Left ventricle myocardium inferior (tissue), 1 donor: Measurements from ENCODE around the gene PMVK. TPM values are rescaled to one million over a fixed set of nuclear protein-coding genes. Genes with fewer than 3 reads are reported as not detected.

ENCODE experiments used
- DNase-seq: peaks from one replicate; pipeline ENCODE4 v3.0.0-alpha.2; 2020
- H3K27ac ChIP-seq: fragments of 200-600 bp; replicated peaks from 2 replicates; pipeline ENCODE4 v1.8.0; 2021
- H3K27me3 ChIP-seq: fragments of 200-600 bp; 2 replicates; pipeline ENCODE4 v1.8.0; 2021; ENCODE audit warnings: low read depth
- H3K36me3 ChIP-seq: fragments of 200-600 bp; 2 replicates; pipeline ENCODE4 v1.8.0; 2021
- H3K4me1 ChIP-seq: fragments of 200-600 bp; 2 replicates; pipeline ENCODE4 v1.8.0; 2021
- H3K4me3 ChIP-seq: fragments of 200-600 bp; 2 replicates; pipeline ENCODE4 v1.8.0; 2021; ENCODE audit warnings: mild to moderate bottlenecking, moderate library complexity
- H3K9me3 ChIP-seq: fragments of 200-600 bp; replicated peaks from 2 replicates; pipeline ENCODE4 v1.8.0; 2021
- CTCF ChIP-seq: fragments of 200-600 bp; IDR thresholded peaks from 2 replicates; pipeline ENCODE4 v1.8.0; 2021; ENCODE audit warnings: antibody characterized with exemption, mild to moderate bottlenecking, borderline replicate concordance
- intact Hi-C: fragments of 100-400 bp; cut with micrococcal nuclease; formaldehyde crosslinking; loops from one replicate; pipeline ENCODE4 v1.11.0; 2022
- total RNA-seq: library from RNA; stranded (reverse); fragmentation: NEBNext Ultra II Directional; extraction: Animal tissue kit (Norgen Biotek cat#: 25700); gene quantifications from one replicate; pipeline ENCODE4 v1.2.1, GENCODE V29; 2021
- donor health status: DM: no; HTN: yes; CAD: no; lungs with severe emphysema.

Gene PMVK
- total RNA-seq, 1 donor from 2014 or later, result 46.5 TPM

DNA sequence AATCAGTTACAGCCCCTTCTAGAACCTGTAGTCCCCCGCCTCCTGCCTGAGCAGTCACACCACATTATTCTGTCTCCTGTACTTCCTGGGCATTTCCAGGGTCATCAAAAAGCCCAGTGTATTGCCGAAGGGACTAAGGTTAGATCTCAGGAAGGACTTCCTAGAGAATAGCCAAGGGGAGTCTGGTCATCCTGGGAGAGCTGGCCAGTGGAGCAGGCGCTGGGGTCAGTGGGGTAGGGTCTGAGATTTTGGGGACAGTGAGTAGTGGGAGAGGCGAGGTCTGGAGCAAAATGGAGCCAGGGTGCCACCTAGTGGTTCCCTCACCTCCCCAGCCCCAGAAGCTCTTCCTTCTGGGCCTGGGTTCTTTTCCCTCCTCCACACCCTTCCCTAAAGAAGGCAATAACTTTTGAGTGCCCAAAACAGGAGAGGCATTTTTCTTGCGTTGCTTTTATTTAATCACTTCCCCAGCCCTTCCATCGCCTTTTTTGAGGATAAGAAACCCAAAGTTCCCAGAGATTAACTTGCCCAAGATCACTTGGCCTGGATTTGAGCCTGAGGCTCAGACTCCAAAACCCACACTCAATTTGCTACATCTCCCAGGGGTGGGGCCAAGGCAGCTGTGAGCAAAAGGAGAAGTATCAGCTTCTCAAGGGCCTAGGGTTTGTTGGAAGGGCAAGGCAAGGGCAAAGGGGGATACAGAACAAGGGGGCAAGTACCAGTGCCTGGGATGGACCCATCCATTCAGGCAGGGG is 7.3 kb upstream of the PMVK start:
- intact Hi-C loops, result no loop called here
- H3K4me3 ChIP-seq, result no peak overlapping the region
- peaks cover 64% of the 10 kb centered on the region for H3K4me1 ChIP-seq
- peaks cover 34% of the 10 kb centered on the region for H3K36me3 ChIP-seq
- peak; percentile 80 for TF ChIP-seq CTCF
- no peaks in the 10 kb centered on the region for H3K9me3 ChIP-seq
- H3K27me3 ChIP-seq, result no peaks in the 10 kb centered on the region
- H3K27ac ChIP-seq, result peak overlapping the region; percentile 59
- DNase-seq, result no peak

- Histone ChIP-seq H3K27ac (peak overlapping the region; percentile 34), H3K4me1 (peaks cover 82% of the 10 kb centered on the region), H3K9me3 (no peaks in the 10 kb centered on the region), H3K27me3 (no peaks in the 10 kb centered on the region), H3K4me3 (no peak overlapping the region), H3K36me3 (peaks cover 21% of the 10 kb centered on the region)
- no peak for TF ChIP-seq CTCF
- no peak for DNase-seq
- intact Hi-C loops, result no loop called here
Observed at GRCh38 chr1:154941333-154942013, 5.0 kb upstream of the PMVK start.

GRCh38 chr1:154940651-154941194 is 4.2 kb upstream of the PMVK start:
- Histone ChIP-seq H3K4me3 (no peak overlapping the region), H3K36me3 (peaks cover 13% of the 10 kb centered on the region), H3K27ac (no peak overlapping the region), H3K27me3 (no peaks in the 10 kb centered on the region), H3K9me3 (no peaks in the 10 kb centered on the region), H3K4me1 (peaks cover 87% of the 10 kb centered on the region)
- no peak for TF ChIP-seq CTCF
- DNase-seq, result no peak
- intact Hi-C loops, result no loop called here

DNA sequence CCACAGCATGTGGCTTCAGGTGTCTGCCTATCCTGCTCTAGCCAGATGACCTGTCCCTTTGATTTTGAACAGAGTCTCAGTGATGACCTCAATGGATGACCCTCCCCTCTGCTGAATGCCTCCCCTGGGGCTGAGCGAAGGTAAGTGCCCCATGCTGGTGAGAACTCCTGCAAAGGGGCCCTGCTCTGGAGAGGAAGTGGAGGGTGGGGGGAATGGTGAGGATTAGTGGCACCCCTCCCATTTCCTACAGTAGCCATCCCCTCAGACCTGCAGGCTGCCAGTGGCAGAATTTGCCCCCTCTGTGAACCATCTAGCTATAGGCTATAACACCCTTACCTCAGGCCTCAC is 3.7 kb upstream of the PMVK start:
- no peak overlapping the region for H3K4me3 ChIP-seq
- no peak overlapping the region for H3K27ac ChIP-seq
- TF ChIP-seq CTCF, result no peak
- H3K36me3 ChIP-seq, result peaks cover 9% of the 10 kb centered on the region
- H3K27me3 ChIP-seq, result no peaks in the 10 kb centered on the region
- no peaks in the 10 kb centered on the region for H3K9me3 ChIP-seq
- DNase-seq, result no peak
- intact Hi-C loops, result no loop called here
- H3K4me1 ChIP-seq, result peaks cover 90% of the 10 kb centered on the region

- Histone ChIP-seq H3K27me3 (no peaks in the 10 kb centered on the region), H3K36me3 (no peaks in the 10 kb centered on the region), H3K9me3 (no peaks in the 10 kb centered on the region), H3K27ac (peak overlapping the region; percentile 97), H3K4me1 (peaks cover 77% of the 10 kb centered on the region), H3K4me3 (no peak overlapping the region)
- intact Hi-C loops, result no loop called here
- no peak for TF ChIP-seq CTCF
- no peak for DNase-seq
Observed at GRCh38 chr1:154938604-154939399, 2.3 kb upstream of the PMVK start.
